Kasumi-1 (cell line): Measurements from ENCODE around the gene MGP.
A peak's percentile ranks its signal among the peaks of the same experiment; 100 is the strongest.

Source experiments
- DNase-seq, 2 experiments: peaks; one replicate each; lab custom pipeline; 2025; lab: John Stamatoyannopoulos, UW

The MGP gene

DNA sequence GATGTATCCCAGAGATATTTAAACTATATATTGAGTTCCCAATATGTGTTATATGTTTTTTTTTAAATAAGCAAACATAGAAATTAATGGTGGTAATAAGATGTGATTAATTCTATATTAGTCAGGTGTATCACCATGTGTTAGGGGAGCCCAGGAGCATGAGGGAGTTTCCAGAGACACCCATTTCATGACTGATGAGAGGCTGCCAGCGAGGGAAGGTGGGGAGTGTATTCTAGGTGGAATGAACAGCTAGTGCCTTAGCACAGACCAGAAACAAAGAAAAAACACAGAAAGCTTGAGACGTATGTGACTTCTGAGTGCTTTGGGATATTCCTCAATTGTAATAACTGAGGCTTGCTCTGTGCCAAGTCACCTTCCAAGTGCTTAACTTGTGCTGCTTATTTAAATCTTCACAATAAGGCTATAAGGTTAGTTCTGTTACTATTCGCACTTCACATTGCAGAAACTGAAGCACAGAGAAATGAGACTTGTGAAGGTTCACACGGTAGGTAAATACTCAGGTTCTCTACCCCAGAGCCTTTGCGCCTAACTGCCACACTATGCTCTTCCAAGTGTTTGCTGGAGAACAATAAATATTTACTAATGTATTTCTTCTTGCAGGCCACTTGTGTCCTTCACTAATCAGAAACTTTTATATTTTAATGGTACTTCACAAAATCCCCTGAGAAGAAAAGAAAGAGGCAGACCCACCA is 17.9 kb upstream of the MGP start:
- DNase-seq, result no peak

DNA sequence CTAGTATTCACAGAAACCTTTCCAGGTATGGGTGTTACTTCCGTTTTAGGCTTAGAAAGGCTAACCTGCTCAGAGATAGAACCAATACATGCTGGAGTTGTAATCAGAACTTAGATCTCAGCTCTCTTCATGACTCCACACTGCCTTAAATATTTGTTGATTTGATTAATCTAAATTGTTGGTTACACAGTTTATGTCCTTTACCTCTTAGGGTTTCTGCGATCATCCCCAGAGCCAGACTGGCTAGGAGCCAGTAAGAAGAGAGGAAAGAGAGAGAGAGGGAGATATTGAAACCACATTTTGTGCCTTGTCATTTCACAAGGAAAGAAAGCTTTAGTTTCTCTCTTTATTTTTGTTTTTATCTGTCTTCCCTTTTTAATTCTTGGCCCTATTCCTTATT is 16.8 kb upstream of the MGP start:
- DNase-seq, result no peak

DNA sequence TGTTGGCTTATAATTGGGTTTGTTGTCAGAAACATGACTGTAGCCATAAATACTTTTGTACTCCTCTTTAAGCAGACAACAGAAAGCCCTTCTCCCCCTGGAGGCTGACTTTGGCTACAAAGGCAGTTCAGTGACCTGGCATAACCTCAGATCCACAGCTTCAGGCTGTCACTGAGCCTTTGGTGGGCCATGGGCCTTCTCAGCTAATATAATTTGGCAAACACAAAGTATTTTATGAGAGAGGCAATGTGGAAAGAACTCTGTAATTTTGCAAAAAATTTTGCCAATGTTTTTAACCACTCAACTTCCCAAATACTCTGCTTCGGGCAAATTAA is 15.5 kb upstream of the MGP start:
- DNase-seq, result no peak

DNA sequence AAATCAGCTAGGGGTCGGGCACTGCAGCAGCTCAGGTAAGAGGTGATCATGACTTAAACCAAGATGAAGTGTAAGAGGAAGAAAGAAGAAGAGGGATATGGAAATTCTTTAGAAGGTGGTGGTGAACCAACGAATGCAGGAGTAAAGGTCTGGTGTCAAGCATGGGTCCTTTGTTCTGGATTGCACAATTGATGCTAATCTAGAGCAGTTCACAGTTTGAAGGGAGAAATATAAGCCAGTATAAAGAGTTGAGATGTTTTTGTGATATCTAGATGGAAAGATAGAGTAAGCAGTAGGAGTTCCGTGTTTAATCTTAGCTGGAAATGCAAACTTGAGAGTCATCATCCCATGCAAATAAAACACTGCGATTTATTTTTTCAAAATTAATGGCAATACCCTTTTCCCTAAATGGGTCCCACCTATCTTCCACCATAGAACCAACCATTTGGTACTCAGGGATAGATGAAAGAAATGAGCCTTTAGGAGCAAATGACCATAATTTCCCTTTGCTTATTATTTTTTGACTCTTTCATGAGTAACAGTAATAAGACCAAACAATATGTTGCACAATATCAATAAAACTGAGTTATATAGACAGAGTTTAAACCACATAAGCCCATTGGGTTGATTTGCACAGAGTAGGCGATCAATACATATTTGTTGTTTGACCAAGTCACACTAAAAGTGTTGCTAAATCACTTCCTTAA is 15.0 kb upstream of the MGP start:
- DNase-seq, result no peak

DNA sequence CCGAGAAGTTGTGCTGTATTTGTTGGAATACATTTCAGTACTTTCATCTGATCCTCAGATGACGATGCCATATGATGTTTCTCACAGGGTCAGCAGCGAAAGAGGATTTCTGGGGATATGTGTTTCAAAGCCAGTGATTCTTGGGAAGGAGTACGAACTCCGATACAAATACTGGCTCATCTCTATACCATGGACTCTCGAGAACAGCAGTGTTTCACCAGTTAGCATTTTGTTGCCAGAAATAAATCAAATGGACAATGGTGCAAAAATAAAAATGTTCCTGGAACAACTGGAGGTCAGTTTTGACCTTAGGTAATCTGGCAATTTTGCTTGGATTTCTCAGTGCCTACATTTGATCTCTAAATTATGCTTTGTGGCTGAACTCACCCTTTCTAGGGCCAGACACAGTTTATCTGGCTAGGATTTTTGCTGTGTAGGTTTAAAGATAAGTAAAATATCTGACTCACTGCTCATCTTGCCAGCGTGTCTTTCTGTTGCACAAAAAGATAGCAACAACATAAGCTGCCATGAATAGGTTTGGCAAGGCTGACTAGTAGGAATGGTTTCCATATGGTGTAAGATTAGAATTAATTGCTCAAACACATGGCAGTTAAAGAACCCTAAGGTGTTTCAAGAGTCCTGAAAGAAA is 11.0 kb upstream of the MGP start:
- no peak for DNase-seq

DNA sequence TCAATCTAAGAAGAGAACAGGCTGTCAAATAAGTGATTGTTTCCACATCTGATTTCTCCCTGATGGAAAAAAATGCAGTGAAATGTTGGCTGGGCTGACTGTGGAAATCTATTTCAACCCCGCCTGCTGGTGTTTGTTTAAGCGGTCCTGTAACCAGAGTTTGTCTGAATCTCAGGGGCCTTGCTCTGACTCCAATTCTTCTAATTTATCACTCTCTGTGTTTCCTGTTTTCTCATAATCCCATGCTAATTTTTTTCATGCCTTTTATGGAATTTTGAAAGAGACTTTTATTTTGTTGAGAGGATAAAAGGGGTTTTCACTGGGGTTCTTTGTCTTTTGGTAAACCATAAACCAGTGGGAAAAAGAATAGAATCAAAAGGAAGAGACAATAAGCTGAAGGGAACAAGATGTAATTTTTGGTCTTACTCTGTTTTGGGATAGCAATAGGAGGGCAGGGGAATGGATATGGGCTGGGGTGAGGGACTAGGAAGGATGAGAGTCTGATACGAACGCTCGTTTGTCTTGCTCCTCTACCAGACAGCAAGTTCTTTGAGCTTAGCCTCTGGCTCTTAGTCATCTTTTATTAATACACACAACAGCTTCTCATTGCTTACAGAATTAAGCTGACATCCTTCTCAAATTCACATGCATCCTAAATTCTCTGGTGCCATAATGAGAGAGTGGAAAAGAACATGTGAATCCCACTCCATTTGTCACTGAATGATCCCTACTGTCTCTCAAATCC is 8.0 kb upstream of the MGP start:
- no peak for DNase-seq

DNA sequence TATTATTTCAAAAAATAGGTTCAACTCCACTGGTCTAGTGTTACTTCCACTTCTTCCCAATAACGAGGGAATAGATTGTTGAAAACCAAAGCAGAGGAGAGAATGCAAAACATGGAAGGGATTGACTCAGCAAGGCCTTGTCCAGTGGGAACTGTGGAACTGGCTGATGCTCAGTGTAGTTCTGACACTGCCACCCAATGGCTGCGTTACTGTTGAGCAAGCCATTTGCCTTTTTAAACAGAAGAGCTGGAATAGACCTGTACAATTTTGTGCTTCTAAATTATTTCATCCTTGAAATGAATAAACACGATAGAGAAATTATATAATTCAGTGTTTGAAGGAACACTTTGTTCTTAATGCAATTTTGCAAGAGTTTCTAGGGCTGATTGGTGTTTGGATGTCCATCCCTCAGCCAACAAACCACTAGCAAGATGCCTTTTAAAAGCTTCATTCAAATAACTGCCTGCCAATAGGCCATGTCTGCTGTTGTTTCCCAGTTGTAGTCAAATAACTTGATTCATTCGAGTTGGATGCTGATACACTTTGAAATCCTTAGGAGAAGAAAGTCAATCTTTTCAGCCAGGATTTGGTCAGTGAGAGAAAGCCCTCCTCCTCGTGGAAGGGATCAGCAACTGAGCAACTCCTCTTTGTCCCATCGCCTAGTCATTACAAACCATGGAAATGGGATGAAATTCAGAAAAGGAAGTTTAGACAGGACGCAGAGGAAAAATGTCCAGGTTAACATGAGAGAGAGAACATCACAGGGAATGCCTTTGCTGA is 7.3 kb upstream of the MGP start:
- no peak for DNase-seq

DNA sequence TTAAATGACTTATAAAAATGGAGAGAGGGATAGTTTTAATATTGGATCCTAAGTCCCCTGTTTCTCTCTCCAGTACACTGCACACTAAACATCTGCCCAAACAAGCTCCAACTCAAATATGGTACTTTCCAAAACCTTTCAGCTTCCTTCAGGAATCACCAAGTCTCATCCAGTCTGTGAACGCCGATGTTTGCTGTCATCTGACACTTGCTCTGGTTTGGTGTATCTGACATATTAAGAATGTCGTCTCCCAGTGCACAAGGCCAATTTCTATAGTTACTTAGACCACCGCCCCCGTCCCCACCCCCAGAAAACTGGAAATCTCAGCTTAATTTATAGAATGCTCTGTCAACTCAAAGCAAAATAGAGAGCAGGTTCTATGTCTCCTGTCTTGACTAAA is 5.0 kb upstream of the MGP start:
- DNase-seq, result no peak

DNA sequence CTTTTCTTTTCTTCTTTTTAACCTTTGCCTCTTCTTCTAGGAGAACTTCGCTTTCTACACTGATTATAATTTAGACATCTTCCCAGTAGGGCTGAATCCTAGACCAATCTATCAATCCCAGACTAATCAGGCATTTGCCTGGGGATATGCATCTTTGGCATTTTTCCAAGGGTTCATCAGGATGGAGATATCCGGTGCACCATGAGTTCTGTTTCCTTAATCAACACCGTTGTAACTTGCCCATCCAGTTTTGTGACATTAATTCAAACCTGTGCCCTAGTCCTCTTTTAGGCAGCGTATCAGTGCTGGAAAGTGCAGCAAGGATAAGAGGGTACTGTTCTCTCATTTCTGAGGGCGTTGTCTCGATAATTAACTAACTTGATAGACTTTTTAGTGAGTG is 617 bp upstream of the MGP start:
- no peak for DNase-seq

DNA sequence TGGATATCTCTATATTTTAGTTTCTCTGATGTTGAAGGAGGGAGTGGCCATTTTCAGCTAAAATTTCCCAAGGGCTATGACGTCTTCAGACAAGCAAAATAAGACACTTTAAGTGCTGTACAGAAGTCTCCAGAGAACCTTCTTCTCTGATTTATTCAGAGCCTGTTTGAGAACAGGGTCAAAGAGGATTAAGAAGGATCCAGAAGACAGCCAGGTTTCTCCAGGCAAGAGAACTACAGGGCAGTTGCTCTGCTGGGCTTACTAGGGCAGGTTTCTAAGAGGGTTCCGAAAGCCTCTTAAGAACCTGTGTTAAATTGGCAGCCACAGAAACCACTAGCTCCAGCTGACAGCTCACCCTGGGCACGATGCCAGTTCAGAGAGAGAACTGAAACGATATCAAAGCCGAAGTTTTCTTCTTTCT is 1.2 kb downstream of the MGP start:
- DNase-seq, result peak; percentile 42 to 46

DNA sequence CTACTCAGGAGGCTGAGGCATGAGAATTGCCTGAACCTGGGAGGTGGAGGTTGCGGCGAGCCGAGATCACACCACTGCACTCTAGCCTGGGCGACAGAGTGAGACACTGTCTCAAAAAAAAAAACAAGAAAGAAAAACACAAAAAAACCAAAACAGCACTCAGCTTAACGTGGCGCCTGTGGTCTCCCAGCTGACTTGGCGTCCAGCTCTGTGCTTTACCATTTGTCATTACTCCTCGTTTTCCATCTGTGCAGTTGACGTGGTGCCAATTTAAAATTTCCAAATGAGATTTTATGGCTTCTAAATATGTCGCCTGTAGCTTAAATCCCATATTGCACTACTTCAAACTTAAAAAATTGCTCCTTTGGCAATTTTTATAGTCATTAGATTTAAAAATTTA is 2.0 kb downstream of the MGP start:
- DNase-seq, result no peak

DNA sequence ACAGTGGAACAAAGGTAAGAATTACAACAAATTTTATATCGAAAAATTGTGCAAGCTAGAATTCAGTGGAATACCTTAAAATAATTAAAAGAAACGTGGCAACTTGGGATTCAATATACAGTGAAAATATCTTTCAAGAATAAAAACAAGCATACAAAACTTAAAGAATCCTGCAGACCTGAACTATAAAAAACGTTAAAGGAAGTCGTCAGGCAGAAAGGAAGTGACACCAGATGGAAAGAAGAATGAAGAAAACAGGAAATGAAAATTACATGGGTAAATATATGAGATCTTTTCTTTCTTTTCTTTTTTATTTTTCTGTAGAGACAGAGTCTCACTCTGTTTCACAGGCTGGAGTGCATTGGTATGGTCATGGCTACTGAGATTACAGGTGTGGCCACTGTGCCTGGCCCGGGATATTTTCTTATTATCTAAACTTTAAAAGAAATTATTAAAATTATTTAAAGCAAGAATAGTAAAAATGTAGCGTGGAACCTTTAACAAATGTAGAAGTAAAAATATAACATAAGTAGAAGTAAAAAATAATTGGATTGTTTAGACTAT is 4.7 kb downstream of the MGP start:
- DNase-seq, result no peak

DNA sequence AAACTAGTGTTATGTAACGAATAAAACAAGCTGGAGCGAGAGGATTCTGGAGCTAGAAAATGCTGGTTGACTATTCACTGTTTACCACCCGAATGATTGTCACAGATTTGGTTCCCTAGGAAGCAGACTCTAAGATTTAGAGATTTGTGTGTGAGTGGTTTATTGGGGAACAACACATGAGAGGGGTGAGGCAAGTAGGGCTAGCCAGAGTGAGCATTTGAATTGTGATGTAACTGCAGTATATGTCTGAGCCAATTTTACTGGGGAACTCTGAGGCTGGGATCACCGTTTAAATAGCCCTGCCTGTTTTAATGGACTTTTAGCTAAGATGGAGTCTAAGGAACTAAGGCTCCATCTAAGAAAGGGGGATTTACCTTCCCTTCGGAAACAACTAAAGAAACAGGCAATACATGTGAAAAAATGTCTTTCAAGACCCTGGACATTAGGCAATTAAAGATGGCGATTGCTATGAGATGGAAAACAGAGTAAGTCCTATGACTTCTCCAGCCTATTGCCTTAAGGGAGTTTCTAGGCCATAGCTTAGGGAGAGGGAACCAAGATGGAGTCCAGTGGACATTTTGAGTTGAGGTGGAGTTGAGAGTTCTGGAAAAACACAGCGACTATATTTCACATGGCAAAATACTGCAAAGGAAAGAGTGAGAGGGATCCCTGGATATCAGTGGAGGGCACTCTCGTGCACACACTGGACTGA is 6.3 kb downstream of the MGP start:
- no peak for DNase-seq

DNA sequence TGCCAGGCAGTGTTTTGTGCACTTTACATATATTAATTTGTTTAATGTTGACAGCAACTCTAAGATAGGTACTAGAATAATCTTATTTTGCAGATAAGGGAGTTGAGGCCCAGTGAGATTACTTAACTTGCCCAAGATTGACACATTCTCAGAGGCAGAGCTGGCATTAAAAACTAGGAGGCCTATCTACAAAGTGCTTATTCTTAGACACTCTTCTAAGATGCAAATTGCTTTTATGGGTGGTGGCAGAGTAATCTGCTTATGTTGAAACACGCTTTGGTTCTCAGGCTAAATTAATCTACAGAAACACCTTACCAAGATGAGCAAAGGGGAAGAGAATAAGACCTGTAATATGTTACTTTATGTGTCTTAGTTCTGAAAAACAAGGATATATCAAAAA is 7.2 kb downstream of the MGP start:
- no peak for DNase-seq

DNA sequence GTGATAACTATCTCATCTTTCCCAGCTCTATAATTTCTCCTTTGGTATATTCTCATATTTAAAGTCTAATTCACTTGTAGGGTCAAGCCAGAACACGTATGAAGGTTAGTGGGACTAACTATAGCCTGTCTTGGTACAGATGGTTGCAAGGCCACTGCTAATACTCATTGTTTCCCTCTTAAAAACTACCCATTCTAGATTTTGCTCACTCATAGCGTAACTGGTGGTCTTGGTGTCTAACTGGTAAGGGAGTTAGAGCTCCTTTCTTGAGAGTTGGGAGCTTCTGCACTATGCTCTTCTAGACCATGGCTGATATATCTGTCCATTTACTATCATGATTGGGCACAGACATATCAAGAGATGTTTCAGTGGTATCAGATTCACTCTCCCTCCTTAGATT is 8.8 kb downstream of the MGP start:
- DNase-seq, result no peak

DNA sequence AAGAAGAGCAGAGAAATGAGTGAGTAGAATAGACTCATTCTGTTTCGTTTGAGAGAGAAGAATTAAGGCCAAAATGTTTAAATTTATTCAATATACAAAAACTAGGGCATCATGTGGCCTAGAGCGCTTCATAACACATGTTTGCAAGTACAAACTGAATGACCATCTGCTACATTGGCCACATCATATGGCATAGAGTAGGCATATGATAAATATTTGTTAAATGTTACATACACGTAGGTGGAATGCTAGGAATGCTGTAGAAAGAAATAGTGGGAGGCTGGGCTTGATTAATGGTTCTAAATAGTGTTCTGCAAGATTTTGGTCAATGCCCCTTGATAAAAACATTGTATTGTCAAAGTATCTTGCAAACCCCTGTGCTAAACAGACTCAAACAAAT is 10.8 kb downstream of the MGP start:
- DNase-seq, result no peak

DNA sequence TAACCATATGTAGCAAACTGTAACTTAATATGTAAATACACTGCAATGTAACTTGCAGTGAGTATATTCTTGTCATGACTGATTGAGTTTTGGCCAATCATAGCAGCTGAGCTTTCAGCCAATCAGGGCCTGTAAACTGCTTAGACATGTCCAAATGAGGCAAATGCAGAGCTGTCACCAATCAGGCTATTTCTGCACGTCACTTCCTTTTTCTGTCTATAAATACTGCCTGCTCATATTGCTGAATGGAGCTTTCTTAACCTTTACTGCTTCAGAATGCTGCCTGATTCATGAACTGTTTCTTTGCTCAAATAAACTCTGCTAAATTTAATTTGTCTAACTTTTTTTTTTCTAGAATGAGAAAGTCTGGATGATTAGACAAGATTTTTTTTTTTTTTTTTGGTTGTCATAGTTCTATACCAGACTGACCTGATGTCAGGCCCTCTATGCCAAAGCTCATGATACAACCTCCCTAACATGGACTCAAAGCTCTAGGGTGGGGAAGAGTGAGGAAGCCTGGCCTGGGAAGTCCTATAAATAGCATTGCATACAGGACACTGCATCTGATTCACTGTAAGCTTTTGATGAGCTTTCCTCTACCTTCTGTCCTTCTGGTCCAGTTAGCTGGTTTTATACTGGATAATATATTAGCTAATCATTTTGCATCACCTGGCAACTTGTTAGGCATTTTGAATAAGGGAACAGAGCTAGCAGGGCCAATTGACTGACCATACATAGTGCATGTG is 12.0 kb downstream of the MGP start:
- peak; percentile 28 to 39 for DNase-seq

DNA sequence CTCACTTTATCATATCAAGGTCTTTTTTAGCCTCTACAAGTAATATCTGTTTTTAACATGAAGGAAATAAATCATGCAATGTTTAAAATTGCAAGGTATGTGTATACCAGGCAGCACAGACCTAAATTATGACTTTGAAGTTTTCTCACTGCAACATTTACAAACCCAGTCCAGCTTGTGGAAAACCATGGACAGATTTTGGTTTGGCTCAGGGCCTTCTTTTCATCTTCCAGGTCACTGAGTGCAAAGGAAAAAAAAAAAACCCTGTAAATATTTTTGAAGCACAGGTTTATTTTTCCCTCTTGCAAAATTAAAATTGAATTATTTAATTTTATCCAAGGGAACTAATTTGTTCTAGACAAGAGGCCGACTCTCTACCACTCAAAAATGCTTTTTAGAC is 13.8 kb downstream of the MGP start:
- no peak for DNase-seq

DNA sequence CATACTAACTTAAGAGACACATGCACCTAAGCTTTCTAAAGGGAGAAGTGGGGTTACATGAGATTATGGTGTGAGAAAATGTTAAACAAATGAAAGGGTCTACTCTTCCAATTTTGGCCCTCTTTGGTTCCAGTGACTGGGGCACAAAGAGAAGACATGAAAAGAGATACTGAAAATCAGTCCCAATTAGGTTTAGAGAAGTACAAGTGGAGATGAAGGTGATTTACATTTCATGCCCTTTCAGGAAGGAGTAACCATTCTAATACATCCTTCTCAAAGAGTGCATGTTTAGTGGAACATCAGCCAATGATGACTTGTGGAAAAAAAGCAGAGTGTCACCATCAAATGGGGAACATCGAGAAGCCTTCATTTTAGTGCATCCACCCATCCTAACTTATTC is 14.4 kb downstream of the MGP start:
- DNase-seq, result no peak

DNA sequence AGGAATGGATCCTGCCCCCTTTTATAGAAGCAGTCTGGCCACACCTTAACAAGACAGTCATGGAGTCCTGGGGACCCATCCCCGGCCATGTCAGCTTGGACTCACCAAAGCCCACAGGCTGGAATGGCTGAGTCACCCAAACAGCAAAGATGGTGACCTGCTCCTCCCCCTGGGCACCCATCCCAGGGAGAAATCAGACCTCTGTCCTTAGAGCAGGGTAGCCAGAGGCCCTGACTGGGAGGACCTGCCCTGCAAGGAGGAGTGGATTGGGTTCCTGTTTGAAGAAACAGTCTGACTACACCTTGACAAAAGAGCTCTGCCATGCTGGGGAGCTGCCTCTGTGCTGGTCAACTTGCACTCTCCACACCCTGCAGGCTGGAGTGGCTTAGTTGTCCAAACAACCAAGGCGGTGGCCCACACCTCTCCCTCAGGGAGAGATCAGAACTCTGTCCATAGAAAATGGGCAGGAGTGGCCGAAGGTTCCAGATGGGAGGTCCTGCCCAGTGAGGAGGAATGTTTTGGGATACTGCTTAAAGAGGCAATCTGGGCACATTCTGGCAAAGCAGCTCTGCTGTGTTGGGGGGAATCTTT is 16.6 kb downstream of the MGP start:
- no peak for DNase-seq
